ENCODE data around the gene PACSIN1.

- TF ChIP-seq CTCF (conservative IDR thresholded peaks at IDR 0.05; ENCODE audit: low read length), result no peak
- no peak for TF ChIP-seq EZH2phosphoT487 (IDR thresholded peaks at IDR 0.05; ENCODE audit: borderline replicate concordance, low read depth, low read length)
Observed at GRCh38 chr6:34546551-34547321, 80.9 kb downstream of the PACSIN1 start.

All from OCI-LY7 (cell line).